HEK293T (cell line): ENCODE results near the gene PLB1.

Experiments used
- CTCF ChIA-PET: fragments of 350-600 bp; formaldehyde crosslinking; extraction: SDS; loops from one replicate; lab custom pipeline; 2021; ENCODE audit warnings: antibody characterized with exemption, inconsistent platforms; lab: Yijun Ruan, JAX
- POLR2A ChIA-PET: fragments of 350-600 bp; formaldehyde crosslinking; extraction: SDS; loops from one replicate; lab custom pipeline; 2020; ENCODE audit warnings: antibody characterized with exemption, inconsistent platforms; lab: Yijun Ruan, JAX
- DNase-seq: peaks from one replicate; pipeline ENCODE4 v3.0.0; 2012; ENCODE audit warnings: mixed read lengths; ENCODE audit errors: extremely low spot score
- ARNT ChIP-seq: fragments of 450-650 bp; IDR thresholded peaks from 2 replicates; pipeline ENCODE4 v1.6.1; 2017; ENCODE audit warnings: mild to moderate bottlenecking
- BHLHE40 ChIP-seq: fragments of 450-650 bp; IDR thresholded peaks from 2 replicates; pipeline ENCODE4 v1.6.1; 2016; ENCODE audit warnings: mild to moderate bottlenecking, moderate library complexity, borderline replicate concordance
- CTBP1 ChIP-seq: fragments of 450-650 bp; IDR thresholded peaks from 2 replicates; pipeline ENCODE4 v1.6.1; 2016; ENCODE audit warnings: borderline replicate concordance
- ELF4 ChIP-seq: fragments of 450-650 bp; IDR thresholded peaks from 2 replicates; pipeline ENCODE4 v1.6.1; 2017; ENCODE audit warnings: antibody characterized with exemption
- FOXA1 ChIP-seq: fragments of 450-650 bp; IDR thresholded peaks from 2 replicates; pipeline ENCODE4 v1.6.1; 2016; ENCODE audit warnings: mild to moderate bottlenecking
- FOXK2 ChIP-seq: fragments of 450-650 bp; IDR thresholded peaks from 2 replicates; pipeline ENCODE4 v1.6.1; 2016; ENCODE audit warnings: mild to moderate bottlenecking
- FOXM1 ChIP-seq: fragments of 450-650 bp; IDR thresholded peaks from 2 replicates; pipeline ENCODE4 v1.6.1; 2017; ENCODE audit warnings: mild to moderate bottlenecking, borderline replicate concordance
- HDGF ChIP-seq: fragments of 450-650 bp; IDR thresholded peaks from 2 replicates; pipeline ENCODE4 v1.6.1; 2017; ENCODE audit warnings: antibody characterized with exemption, borderline replicate concordance
- L3MBTL2 ChIP-seq: fragments of 450-650 bp; conservative IDR thresholded peaks from 2 replicates; pipeline ENCODE4 v1.6.1; 2016; ENCODE audit warnings: mild to moderate bottlenecking
- LEF1 ChIP-seq: fragments of 450-650 bp; IDR thresholded peaks from 2 replicates; pipeline ENCODE4 v1.6.1; 2017; ENCODE audit warnings: mild to moderate bottlenecking, borderline replicate concordance
- NFRKB ChIP-seq: fragments of 450-650 bp; IDR thresholded peaks from 2 replicates; pipeline ENCODE4 v1.6.1; 2016; ENCODE audit warnings: mild to moderate bottlenecking, moderate library complexity
- SP1 ChIP-seq: fragments of 450-650 bp; IDR thresholded peaks from 2 replicates; pipeline ENCODE4 v1.6.1; 2017
- SUZ12 ChIP-seq: fragments of 450-650 bp; IDR thresholded peaks from 2 replicates; pipeline ENCODE4 v1.6.1; 2016; ENCODE audit warnings: mild to moderate bottlenecking
- TARDBP ChIP-seq: fragments of 450-650 bp; IDR thresholded peaks from 2 replicates; pipeline ENCODE4 v1.6.1; 2016
- ZNF384 ChIP-seq: fragments of 450-650 bp; IDR thresholded peaks from 2 replicates; pipeline ENCODE4 v1.6.1; 2016
- TF ChIP-seq, protein P1 (sequence below): fragments of 450-650 bp; IDR thresholded peaks from 2 replicates; pipeline ENCODE4 v1.6.1; 2016

The PLB1 gene

GRCh38 chr2:28539118-28539541 is 43.3 kb downstream of the PLB1 start:
- CTCF ChIA-PET = no interaction called here
- POLR2A ChIA-PET = no interaction called here
- no peak for DNase-seq
- TF ChIP-seq BHLHE40 = no peak
- TF ChIP-seq ELF4 = no peak
- no peak for TF ChIP-seq FOXA1
- TF ChIP-seq TARDBP = no peak
- no peak for TF ChIP-seq CTBP1
- no peak for TF ChIP-seq ARNT
- no peak for TF ChIP-seq LEF1
- TF ChIP-seq, protein P1, sequence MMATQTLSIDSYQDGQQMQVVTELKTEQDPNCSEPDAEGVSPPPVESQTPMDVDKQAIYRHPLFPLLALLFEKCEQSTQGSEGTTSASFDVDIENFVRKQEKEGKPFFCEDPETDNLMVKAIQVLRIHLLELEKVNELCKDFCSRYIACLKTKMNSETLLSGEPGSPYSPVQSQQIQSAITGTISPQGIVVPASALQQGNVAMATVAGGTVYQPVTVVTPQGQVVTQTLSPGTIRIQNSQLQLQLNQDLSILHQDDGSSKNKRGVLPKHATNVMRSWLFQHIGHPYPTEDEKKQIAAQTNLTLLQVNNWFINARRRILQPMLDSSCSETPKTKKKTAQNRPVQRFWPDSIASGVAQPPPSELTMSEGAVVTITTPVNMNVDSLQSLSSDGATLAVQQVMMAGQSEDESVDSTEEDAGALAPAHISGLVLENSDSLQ = no peak
- no peak for TF ChIP-seq NFRKB
- no peak for TF ChIP-seq FOXM1
- no peak for TF ChIP-seq HDGF
- TF ChIP-seq FOXK2 = no peak
- no peak for TF ChIP-seq SUZ12
- no peak for TF ChIP-seq L3MBTL2
- TF ChIP-seq ZNF384 = no peak

- ChIA-PET POLR2A (no interaction called here), CTCF (interaction anchor here (1.9 kb wide), 1 partner anchor 23 kb away, joined by 8 read pairs; no protein-coding TSS in a partner anchor)
- TF ChIP-seq SP1 = no peak
- TF ChIP-seq HDGF = no peak
- TF ChIP-seq BHLHE40 = no peak
- TF ChIP-seq FOXM1 = no peak
- no peak for TF ChIP-seq CTBP1
- TF ChIP-seq ARNT = no peak
- TF ChIP-seq NFRKB = no peak
- no peak for TF ChIP-seq FOXA1
- no peak for TF ChIP-seq FOXK2
- no peak for TF ChIP-seq ELF4
- TF ChIP-seq, protein P1 = no peak
- no peak for TF ChIP-seq TARDBP
- no peak for TF ChIP-seq L3MBTL2
- no peak for TF ChIP-seq ZNF384
- TF ChIP-seq LEF1 = no peak
- no peak for DNase-seq
Measured at GRCh38 chr2:28543316-28544035, 47.6 kb downstream of the PLB1 start.

DNA sequence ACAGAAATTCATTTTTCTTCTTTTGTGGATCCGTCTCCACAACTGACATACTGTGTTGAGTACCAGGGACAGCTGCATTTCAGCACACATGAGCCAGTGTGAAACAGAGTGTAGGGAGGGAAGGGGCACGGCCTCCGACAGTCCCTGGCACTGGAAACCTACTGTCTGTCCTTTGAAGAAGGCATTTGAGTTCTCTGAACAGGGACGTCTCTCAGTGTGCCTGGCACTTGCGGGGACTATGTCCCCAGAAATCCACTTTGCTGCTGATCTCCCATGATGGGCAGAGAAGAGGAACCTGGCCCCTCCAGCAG is 48.1 kb downstream of the PLB1 start:
- DNase-seq = no peak
- TF ChIP-seq BHLHE40 = no peak
- no peak for TF ChIP-seq LEF1
- TF ChIP-seq ZNF384 = no peak
- TF ChIP-seq L3MBTL2 = no peak
- TF ChIP-seq FOXA1 = no peak
- no peak for TF ChIP-seq SUZ12
- no peak for TF ChIP-seq FOXK2
- no peak for TF ChIP-seq ARNT
- TF ChIP-seq FOXM1 = no peak
- TF ChIP-seq SP1 = no peak
- no peak for TF ChIP-seq ELF4
- TF ChIP-seq NFRKB = no peak
- no peak for TF ChIP-seq CTBP1
- no peak for TF ChIP-seq TARDBP
- TF ChIP-seq, protein P1 = no peak
- no peak for TF ChIP-seq HDGF
- CTCF ChIA-PET = no interaction called here
- POLR2A ChIA-PET = no interaction called here

- TF ChIP-seq FOXM1 (no peak), FOXA1 (no peak), ZNF384 (no peak), ARNT (no peak), TARDBP (no peak), FOXK2 (no peak), CTBP1 (no peak), SUZ12 (no peak), NFRKB (no peak), L3MBTL2 (no peak), HDGF (no peak), SP1 (no peak), LEF1 (no peak), BHLHE40 (no peak), ELF4 (no peak)
- TF ChIP-seq, protein P1 = no peak
- POLR2A ChIA-PET = no interaction called here
- DNase-seq = no peak
- CTCF ChIA-PET = no interaction called here
Measured at GRCh38 chr2:28544405-28544921, 48.6 kb downstream of the PLB1 start.

- TF ChIP-seq CTBP1 (no peak), LEF1 (no peak), TARDBP (no peak), ZNF384 (no peak), ELF4 (no peak), HDGF (no peak), BHLHE40 (no peak), NFRKB (no peak), FOXA1 (no peak), FOXK2 (no peak), SUZ12 (no peak), FOXM1 (no peak)
- TF ChIP-seq, protein P1 = no peak
- DNase-seq = no peak
- POLR2A ChIA-PET = no interaction called here
- CTCF ChIA-PET = no interaction called here
Measured at GRCh38 chr2:28544922-28545589, 49.2 kb downstream of the PLB1 start.
